GDM1 (cell line): ENCODE measurements around the gene LYSMD3.

Experiments used
- DNase-seq: peaks from one replicate; lab custom pipeline; 2025; lab: John Stamatoyannopoulos, UW

LYSMD3 gene

DNA sequence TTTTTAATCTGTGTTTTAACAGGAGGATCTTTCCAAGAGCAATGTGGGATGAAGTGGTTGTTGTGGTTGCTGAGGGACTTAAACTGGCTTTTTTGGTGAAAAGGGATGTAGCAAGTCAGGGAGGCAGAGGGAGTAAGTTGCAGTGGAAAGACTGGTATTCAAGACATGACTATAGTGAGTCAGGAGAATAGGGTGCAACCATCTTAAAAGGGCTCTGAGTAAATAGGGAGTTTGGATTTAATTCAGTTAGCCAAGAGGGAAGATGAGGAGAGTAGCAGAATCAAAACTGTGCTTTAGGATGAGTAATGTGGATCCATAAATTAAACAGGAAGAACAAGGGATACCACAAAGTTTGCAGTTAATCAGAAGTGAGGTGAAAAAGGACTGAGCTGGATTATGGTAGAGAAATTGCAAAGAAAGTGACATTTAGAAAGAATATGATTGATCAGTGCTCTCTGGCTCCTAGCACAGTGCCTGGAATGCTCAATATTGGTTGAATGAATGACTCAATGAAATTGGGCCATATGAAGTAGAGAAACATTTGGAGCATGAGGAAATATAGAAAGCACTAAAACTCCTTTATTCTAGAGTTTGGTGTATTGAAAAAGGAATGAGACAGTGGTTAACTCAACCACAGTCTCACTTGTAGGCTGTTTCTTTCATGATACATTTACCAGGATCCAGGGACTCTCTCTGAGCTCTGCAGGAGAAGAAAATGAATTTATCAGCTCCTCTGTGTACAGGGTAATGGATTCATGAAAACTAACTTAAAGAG, 49.6 kb downstream of the LYSMD3 start:
- no peak for DNase-seq

DNA sequence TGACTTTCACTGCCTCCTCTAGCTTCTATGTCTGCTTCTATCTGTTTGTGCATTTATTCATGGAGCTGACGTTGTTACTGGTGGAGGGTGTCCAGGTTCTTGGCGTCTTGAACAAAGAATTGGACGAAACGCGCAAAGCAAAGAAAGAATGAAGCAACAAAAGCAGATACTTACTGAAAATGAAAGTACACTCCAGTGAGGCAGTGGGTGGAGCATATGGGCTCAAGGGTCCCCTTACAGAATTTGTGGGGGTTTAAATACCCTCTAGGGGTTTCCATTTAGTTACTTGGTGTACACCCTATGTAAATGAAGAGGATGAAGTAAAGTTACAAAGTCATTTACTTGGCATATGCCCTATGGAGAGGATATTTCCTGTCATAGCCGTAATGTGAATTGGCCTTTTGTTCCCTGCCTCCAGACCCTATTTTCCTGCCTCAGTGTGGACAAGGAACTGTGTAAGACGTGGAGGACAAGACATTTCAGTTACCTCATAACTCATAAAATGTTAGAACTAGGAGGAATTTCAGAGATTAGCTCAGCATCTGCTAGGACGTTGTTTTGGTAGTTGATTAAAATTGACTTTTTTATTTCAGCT, 51.7 kb downstream of the LYSMD3 start:
- DNase-seq: no peak

DNA sequence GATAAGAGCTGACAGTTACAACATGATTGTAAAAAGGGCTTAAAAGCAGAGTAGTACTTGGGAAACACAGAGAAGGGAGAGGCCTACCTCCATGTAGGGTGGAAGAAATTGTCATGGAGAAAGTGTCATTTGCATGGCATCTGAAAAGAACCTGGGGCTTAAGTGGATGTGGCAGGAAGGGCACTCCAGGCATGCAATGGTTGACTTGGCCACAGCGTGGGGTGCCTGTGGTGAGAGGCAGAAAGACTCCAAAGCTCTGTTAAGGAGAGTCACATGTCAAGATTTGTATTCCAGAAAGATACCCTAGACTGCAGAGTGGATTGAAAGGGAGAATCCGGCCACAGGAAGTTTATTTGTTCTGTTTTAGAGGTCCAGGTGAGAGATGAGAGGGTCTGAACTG, 52.3 kb downstream of the LYSMD3 start:
- no peak for DNase-seq

DNA sequence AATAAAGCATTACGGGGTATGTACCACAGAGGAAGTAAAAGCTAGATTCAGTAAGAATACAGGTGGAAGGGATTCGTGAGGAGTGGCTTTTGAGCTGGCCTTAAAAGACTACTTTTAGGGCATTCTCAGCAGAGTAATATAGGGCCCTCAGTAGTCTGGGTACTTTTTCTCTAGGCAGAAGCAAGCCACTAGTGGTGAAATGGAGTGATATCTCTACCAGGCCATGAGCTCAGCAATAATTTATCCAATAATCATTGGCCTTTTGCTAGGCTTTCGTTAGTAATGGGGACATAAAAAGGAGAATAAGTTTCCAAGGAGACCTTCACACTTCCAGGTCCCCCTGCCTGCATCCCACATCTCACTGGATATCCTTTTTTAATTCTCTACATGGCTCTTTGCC, 53.0 kb downstream of the LYSMD3 start:
- no peak for DNase-seq

DNA sequence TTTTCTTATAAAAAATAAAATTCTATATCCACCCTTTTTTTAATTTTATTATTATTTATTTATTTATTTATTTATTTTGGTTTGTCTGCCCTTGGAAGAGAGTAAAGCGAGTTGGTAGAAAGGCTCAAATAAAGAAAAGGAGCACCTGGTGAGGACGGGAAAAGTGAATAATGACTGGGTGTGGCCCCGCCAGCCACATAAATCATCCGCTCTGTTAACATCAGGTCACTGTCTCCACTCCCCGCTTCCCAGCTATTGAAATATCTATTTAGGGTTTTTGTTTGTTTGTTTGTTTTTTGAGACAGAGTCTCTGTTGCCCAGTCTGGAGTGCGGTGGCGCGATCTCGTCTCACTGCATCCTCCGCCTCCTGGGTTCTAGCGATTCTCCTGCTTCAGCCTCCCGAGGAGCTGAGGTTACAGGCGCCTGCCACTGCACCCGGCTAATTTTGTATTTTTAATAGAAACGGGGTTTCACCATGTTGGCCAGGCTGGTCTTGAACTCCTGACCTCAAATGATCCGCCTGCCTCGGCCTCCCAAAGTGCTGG, 53.9 kb downstream of the LYSMD3 start:
- DNase-seq: no peak

DNA sequence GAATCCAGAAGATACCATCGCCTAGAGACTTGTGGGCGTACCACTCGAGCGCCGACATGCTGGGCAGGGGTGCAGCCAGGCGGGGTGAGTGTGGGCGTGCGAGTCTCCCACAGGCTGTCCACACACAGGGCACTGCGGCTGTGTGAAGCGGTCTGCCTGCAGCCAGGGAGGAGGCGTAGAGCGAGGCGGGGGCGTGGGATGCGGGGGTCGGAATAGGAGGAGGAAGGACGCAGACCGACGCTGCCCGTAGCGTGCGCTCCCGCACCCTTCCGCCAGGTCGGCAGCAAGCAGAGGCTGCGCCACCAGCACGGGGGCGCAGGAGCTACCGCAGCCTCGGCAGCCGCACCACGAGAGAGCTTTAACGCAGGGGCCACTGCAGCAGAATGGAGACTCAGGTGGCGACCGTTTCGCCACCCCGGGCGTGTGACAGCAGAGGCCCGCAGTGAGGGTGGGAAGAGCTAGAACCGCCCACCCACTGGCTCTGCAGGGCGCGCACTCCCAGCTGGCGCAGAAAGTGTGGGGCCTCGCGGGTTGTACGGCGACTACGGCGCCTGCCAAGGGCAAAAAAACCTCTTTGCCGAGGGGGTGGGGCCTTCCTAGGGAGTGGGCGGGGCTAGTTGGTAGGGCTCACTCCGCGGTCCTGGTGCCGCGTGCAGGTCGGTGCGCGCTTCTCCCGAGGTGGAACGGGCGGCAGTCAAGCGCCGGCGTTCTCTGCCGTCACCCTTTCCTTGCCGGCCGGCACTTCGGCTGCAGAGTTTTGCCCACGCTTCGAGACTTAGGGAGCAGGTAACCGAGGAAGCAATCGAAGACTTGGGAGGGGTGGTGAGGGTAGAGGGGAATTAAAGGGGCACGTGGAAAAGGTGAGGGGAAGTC, 54.9 kb downstream of the LYSMD3 start, which contains the start of the genes MBLAC2 and POLR3G:
Gene MBLAC2, minus strand, starts transcription at position 537 of the 873 bp plus-strand sequence. Its CDS starts 479 bp downstream, at position 58.
Gene POLR3G, plus strand, starts transcription at position 630 of the 873 bp plus-strand sequence. CDS start 10,704 bp downstream, outside the sequence.
- peak; percentile 90 for DNase-seq

DNA sequence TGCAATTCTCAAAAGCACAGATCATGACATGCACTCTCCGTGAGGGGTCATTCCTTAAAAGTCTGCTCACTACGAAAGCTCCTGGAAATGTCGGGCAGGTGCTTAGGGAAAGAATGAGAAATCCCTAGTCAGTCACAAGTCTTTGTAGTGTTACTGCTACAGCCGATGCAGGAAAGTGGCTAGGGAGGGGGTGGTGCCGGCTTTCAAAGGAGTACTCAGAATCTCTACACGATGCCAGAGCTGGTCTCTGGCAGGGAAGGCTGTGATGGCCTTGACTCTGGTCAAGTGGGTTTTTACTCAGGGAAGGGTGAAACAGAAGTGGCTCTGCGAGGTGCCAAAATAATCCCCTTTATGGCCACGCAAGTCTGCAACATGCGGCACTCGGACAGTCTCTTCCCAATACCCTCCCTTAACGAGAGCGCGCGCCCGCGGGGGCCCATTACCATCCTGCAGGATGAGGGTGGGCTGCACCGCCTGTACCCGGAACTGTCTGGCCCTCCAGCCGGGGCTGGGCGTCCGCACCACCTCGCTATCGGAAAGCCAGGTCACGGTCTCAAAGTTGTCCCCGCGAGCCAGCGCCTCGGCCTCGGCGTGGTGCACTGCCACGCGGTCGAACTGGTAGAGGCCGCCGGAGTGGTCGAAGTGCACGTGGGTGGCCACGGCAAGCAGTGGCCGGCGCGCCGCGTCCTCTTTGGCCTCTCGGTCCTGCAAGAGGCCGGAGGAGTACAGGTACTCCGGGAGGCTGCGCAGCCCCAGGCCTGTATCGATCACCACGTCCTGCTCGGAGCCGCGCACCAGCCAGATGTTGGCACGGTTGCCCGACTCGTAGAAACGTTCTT, 55.8 kb downstream of the LYSMD3 start:
- no peak for DNase-seq

DNA sequence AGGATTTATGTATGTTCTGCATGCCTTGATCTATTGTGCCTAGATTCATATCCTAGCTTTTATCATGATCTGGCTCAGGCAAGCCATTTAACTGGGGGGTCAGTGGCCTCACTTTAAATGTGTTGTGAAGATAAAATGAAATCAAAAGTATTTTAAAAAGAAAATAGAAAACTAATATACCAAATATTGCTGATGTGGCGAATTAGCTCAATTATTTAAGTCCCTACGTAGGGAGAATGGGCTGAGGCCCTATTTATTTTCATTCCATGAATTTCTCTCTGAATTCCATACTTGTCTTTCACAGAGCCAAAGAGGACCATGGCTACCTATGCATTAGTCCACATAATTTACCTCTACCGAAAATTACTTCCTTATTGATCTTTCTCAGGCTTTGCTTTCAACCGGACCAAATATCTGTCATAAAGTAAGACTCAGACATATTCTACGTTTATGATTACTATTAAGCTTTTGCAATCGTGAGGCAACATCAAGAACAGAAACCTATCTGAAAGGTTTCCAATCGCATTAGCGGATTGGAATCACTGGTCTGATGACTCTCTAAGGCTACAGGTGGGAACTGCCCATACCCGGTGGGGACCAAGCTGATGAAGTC, 56.5 kb downstream of the LYSMD3 start:
- no peak for DNase-seq
